Caki2 (cell line): Measurements from ENCODE around the gene TUBB1. TPM values are rescaled to one million over a fixed set of nuclear protein-coding genes. Genes with fewer than 3 reads are reported as not detected.
A peak's percentile ranks its signal among the peaks of the same experiment; 100 is the strongest.
"Not testable (repeated sequence)": the region's sequence is repeated elsewhere in the genome, so short reads cannot be mapped to it uniquely, and the experiment has no call there.

Experiments used
- DNase-seq: peaks from one replicate; pipeline ENCODE4 v3.0.0-alpha.2; 2015; ENCODE audit warnings: low read depth
- in situ Hi-C: cut with HindIII; loops from 2 replicates; pipeline ENCODE4 v1.10.0; 2016; ENCODE audit warnings: low sequenced_read_pairs, low pct_unique_long_range_greater_than_20kb, mixed read lengths
- total RNA-seq: library from RNA; depleted of rRNA; stranded (reverse); fragments of >200 nt; shearing (Covaris generic); gene quantifications from 2 replicates; pipeline ENCODE4 v1.2.3, GENCODE V29; 2014; ENCODE audit warnings: low replicate concordance; rRNA removed

Gene TUBB1
- total RNA-seq: not detected in 2 replicates

DNA sequence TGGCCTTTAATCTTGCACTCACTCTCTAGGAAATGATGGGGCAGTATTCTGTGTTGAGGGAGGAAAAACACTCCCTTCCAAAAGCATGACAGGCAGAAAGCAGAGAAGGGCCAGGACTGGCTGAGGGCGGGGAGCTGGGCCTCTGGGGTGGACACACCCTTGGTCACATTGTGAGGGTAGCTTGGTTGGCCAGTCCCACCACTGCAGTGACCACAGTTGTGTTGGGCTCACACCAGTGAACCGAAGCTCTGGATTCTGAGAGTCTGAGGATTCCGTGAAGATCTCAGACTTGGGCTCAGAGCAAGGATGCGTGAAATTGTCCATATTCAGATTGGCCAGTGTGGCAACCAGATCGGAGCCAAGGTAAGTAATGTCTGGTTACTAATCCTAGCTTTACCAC, at the start of gene TUBB1:
Gene TUBB1, plus strand, starts transcription at position 213 of the 400 bp plus-strand sequence. Its CDS starts 94 bp downstream, at position 307.
- in situ Hi-C loops: no loop called here

GRCh38 chr20:58969439-58969838, 49.8 kb upstream of the TUBB1 start:
- no peak for DNase-seq
- in situ Hi-C loops: no loop called here

More for the DNA sequence above, at the start of gene TUBB1:
- DNase-seq: no peak

- DNase-seq: no peak
- in situ Hi-C loops: no loop called here
These were observed 49.1 kb upstream of the TUBB1 start for GRCh38 chr20:58970146-58970545.

DNA sequence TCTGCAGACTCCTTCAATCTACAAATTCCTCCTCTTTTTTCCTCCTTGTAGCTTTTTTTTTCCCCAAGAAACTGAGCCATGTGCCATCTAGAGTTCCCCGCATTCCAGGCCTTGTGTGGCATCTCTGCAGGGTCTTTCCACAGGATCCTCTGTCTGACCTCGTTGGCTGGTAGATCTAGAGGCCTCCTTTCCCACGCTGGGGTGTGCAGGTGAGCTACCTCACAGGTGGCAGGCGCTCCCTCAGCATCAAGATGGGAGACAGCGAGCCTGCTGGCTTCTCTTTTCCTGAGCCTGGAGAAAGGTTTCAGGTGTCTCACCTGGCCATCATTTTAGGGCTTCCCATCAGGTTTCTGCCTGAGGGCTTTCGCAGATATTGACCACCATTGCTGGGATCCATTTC, 47.8 kb upstream of the TUBB1 start:
- no peak for DNase-seq
- in situ Hi-C loops: no loop called here

DNA sequence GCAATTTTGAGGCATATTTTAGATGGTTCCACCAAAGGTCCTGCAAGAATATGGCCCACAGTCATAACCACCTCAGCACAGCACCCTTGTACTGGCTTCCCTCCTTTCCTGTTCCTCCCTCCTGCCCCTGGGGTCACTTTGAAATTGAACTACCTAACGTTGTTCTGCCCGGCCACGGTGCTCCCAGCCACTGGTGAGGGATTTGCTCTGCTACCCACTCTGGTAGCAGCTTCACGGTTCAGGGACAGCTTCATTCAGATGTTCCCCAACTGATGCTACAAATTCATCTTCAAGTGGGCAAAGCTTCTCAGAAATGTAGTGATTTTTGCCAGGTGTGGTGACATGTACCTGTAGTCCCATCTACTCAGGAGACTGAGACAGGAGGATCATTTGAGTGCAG, 46.0 kb upstream of the TUBB1 start:
- DNase-seq: no peak
- in situ Hi-C loops: no loop called here

GRCh38 chr20:58973866-58974265, 45.4 kb upstream of the TUBB1 start:
- in situ Hi-C loops: no loop called here
- no peak for DNase-seq

DNA sequence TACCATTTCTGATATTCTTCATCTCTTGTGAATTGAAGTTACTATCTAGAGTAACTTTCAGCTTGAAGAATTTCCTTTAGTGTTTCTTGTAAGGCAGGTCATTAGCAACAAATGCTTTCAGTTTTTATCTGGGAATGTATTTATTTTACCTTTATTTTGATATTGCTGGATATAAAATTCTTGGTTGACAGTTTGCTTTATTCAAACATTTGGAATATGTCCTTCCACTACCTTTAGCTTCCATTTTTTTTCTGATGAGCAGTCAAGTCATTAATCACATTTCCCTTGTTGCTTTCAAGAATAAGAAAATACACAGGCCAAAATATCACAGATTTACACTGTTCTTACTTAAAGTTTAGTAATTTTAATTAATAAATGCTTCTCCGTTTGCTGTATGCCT, 43.9 kb upstream of the TUBB1 start:
- DNase-seq: no peak
- in situ Hi-C loops: no loop called here

DNA sequence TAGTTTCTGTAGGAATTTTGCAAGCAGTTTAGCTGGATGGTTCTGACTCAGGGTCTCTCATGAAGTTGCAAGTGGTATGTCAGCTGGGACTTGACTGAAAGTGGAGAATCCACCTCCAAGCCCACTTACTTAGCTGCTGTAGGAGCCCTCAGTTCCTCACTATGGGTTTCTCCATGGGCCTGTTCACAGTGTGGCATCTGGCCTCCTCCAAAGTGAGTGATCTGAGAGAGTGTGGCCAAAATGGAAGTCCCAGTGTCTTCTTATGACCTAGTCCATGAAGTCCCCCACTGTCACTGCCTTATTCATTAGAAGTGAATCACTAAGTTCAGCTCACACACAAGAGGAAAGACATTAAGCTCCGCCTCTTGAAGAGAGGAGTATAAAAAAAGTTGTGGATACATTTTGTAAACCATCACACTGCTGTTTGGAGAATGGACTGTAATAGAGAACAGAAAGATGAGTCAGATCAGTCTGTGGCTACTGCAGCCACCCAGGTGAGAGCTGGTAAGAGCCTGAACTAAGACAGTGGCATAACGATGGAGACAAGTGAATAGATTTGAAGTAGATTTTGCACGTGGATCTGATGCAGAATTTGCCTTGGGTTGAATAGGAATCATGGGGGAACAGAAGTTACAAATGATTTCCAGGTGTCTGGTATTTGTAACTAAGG, 43.0 kb upstream of the TUBB1 start:
- DNase-seq: no peak
- in situ Hi-C loops: no loop called here

DNA sequence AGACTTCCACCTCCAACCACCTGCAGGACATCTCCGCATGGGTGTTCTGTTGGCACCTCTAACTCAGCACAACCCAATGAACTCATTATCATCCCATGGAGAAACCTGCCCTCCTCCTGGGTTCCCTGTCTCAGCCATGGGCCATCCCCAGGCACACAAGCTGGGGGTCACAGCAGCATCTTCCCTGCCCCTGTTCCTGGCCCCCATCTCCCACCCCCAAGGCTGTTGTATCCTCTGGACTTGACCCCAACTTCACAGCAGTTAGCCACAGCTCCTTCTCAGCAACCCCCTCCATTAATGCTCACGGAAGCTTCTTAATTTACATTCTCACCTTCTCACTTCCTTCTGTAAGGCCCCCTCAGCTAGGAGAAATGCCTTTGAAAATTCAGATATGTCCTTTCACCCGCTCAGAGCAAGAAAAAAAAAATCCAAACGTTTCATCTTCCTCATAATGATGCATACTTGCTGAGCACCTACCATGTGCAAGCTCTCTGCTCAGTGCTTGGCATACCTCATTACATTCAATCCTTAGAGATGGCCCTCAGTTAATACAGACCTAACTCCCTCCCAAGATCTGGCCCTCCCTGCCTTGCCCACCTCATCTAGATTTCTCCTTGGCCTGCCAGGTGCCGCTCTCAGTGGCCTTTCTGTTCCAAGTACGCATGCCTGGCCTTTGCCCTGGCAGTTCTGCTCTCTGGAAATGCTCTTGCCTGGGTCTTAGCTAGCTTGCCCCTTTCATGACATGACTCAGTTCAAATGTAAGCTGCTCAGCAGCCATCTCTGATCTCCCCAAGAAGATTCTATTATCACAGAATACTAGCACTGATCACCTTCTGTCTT, 40.7 kb upstream of the TUBB1 start:
- no peak for DNase-seq

GRCh38 chr20:58980711-58981627, 38.3 kb upstream of the TUBB1 start, which contains the start of gene NELFCD:
Gene NELFCD (plus strand): TSS chr20:58981256. CDS start chr20:58981310, 54 bp downstream.
- DNase-seq: peak; percentile 86
- in situ Hi-C loops: no loop called here

More for the DNA sequence above, 40.7 kb upstream of the TUBB1 start:
- in situ Hi-C loops: no loop called here

GRCh38 chr20:58981628-58982364, 37.4 kb upstream of the TUBB1 start:
- DNase-seq: peak; percentile 35
- in situ Hi-C loops: no loop called here

DNA sequence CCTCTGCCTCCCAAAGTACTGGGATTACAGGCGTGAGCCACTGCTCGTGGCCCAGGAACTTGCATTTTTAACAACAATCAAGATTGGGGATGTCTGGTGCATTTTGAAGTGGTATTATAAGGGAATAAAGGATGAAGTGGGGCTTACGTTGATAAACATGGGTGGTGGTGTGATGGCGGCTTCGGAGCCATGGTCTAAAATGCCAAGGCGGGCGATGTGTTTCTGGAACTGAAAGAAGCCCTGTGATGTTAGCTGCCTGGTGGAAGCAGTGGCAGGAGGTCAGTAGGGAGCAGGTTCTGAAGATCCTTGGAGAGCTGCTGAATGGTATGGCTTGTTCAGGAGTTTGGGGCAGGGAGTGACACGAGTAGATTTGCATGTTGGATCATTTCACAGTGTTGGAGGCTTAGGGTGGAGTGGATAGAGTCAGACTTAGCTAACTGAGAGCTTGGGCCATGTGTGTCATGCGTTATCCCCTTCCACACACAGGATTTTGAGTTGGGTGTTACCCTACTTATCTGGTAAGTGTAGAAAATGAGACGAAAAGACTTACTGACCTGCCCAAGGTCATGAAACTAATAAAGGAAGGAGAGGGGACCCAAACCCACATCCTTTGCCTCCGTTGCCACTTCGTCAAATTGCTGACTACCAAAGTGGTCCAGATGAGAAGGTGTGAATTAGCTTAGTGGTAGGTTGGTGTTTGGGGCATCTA, 36.7 kb upstream of the TUBB1 start:
- in situ Hi-C loops: no loop called here
- no peak for DNase-seq

GRCh38 chr20:58983115-58983468, 36.1 kb upstream of the TUBB1 start:
- DNase-seq, in situ Hi-C loops: not testable (repeated sequence)

DNA sequence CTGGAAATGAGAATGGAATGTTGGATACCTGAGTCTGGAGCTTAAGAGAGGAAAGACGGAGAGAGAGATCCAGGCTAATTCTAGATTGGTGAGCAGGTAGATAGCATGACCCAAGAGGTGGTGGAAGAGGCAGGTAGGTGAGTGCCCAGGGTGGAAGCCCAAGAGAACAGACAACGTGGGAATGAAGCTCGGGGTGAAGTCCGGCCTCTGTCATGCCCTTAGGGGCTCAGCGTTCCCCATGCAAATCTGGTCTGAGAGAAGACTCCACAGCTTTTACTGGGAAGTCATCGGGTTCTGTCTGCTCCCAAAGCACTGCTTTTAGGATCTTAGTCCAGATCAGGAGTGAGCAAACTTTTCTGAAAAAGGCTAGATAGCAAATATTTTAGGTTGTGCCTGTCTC, 34.5 kb upstream of the TUBB1 start:
- DNase-seq: no peak
- in situ Hi-C loops: no loop called here

DNA sequence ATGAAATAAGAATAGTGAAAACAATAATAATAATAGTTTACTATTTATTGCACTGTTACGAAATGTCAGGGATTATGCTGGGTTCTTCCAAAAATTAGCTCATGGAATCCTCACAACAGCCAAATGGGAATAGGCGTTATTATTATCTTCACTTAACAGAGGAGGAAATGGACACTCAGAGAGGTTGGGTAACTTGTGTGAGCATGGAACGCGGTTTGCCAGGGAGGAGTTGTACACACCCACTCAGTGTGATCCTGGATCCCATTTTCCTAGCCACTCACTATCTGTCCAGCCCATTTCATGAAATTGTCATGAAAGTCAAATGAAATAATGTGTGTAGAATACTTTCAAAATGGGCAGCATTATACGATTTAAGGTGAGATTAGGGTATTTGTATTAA, 33.6 kb upstream of the TUBB1 start:
- no peak for DNase-seq
- in situ Hi-C loops: no loop called here

DNA sequence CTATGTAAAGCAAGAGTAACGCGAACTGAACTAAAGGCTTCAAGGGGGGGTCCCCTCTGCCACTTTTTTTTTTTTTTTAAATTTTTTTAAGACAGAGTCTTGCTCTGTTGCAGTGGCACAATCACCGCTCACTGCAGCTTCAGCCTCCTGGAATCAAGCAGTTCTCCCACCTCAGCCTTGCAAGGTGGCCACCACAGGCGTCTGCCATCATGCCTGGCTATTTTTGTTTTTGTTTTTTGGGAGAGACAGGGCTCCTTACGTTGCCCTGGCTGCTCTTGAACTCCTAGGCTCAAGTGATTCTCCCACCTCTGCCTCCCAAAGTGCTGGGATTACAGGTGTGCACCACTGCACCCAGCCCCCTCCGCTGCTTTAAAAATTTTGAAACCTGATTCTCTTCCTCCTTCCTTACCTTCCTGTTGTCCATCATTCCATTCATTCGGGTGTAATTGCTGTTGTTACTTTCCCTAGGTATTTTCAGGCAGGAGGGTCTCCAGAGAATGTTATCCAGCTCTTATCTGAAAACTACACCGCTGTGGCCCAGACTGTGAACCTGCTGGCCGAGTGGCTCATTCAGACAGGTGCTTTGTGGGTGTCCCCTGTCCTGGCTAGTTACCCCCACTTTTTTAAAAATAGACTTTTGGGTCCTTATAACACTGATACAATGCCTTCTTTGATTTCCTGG, 32.8 kb upstream of the TUBB1 start:
- no peak for DNase-seq
- in situ Hi-C loops: no loop called here

DNA sequence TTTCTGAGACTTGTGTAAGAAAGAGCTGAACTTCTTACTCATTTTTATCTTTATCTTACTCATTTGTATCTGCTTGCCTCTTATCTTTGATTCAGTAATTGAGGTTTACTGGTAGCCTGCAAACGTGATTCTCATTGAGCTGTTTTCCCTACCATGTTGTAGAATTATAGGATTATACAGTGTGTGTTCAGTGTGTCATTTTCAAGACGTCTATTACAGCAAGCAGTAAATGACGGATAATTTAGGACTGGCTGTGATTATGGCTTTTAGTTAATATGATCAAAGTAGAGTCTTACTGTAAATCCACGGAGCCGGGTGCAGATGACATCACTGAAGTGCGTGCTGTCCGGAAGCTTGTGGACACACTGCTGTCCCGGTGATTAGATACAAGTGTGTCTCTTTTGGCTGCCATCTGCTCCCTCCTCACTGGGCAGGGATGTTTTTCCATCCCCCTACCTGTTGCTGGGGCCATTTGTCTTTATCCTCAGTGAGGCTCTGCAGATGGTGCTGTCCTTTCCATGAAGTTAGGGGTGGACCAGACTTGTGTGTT, 32.2 kb upstream of the TUBB1 start:
- in situ Hi-C loops: no loop called here

More for the DNA sequence above, 32.2 kb upstream of the TUBB1 start:
- no peak for DNase-seq
